ENCODE data around the gene COG8. TPM values are rescaled to one million over a fixed set of nuclear protein-coding genes. Genes with fewer than 3 reads are reported as not detected.

COG8 gene
- polyA plus RNA-seq, 3 donors: 26.9 to 34.7 (median 27.8) TPM

- no peak for DNase-seq (ENCODE audit: low read depth in 3 of 3, low spot score in 2 of 3)
Observed at GRCh38 chr16:69346683-69347082, 7.3 kb upstream of the COG8 start.

- DNase-seq (ENCODE audit: low read depth in 3 of 3, low spot score in 2 of 3): no peak
Observed at GRCh38 chr16:69345923-69346322, 6.6 kb upstream of the COG8 start.

GRCh38 chr16:69344171-69344570 is 4.8 kb upstream of the COG8 start:
- no peak for DNase-seq (ENCODE audit: low read depth in 3 of 3, low spot score in 2 of 3)

GRCh38 chr16:69340095-69340644 is 806 bp upstream of the COG8 start:
- no peak for DNase-seq (ENCODE audit: low read depth in 3 of 3, low spot score in 2 of 3)

DNA sequence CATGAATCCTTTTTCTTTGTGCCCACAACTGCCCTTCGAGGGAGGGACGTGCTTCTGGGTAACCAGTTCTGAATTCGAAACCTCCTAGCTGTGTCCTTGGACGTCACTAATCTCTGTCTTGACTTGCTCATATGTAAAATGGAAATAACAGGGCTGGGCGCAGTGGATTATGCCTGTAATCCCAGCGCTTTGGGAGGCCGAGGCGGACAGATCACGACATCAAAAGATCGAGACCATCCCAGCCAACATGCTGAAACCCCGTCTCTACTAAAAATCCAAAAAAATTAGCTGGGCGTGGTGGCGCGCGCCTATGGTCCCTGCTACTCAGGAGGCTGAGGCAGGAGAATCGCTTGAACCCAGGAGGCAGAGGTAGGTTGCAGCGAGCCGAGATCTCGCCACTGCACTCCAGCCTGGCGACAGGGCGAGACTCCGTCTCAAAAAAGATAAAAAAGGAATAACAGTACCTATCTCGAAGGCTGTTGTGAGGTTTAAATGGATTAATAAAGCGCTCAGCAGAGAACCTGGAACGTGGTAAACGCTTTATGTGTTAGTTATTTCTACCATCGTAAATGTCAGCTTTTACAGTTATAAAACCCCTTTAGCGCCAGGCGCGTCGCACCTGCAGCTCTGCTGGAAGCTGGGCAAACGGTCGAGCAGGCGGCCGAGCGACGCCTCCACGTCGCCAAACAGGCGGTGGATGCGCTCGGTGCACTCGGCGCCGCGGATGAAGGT is 641 bp downstream of the COG8 start:
- DNase-seq (ENCODE audit: low read depth in 3 of 3, low spot score in 2 of 3): no peak

GRCh38 chr16:69334696-69335095 is 4.7 kb downstream of the COG8 start:
- no peak for DNase-seq (ENCODE audit: low read depth in 3 of 3, low spot score in 2 of 3)

DNA sequence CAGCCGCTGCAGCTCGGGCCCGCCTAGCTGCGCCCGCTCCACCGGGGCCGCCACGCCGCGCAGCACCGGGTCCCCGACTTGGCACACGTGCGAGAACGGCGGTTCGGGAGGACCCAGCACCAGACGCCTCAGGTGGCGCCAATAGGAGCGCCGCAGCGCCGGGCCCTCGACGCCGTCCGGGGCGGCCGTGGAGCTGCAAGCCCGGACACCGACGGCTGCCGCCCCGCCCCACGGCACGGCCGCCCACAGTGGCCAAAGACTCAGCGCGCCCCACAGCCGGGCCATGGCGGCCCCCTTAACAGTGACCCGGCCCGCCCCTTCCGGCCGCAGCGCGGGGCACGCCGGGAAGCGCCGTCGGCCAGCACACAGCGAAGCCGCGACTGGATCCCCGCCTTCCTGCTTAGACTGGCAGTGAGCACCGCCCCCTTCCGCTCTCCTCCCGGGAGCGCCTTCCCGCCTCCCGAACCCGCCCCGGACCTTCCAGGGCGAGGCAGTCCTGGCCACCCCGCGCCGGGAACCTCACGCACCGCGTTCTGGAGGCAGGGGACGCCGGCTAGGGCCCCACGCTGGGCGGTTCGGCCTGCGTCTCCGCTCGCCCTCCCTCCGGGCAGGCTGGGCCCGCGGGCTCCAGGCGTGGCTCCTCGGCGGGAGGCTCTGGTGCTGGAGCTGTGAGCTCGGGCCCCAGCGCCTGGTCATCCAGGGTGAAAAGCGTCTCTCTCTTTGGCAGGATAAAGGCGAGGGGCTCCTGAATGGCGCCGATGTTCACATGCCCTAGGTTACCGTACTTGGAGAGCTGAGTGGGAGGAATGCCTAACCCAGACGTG is 8.9 kb downstream of the COG8 start, which contains the start of gene PDF:
TSS of gene PDF (minus strand) at position 303 of the 824 bp plus-strand sequence. CDS start at position 285, 18 bp downstream.
- DNase-seq (ENCODE audit: low read depth in 3 of 3, low spot score in 2 of 3): peak; percentile 72 to 85 (median 78)

DNA sequence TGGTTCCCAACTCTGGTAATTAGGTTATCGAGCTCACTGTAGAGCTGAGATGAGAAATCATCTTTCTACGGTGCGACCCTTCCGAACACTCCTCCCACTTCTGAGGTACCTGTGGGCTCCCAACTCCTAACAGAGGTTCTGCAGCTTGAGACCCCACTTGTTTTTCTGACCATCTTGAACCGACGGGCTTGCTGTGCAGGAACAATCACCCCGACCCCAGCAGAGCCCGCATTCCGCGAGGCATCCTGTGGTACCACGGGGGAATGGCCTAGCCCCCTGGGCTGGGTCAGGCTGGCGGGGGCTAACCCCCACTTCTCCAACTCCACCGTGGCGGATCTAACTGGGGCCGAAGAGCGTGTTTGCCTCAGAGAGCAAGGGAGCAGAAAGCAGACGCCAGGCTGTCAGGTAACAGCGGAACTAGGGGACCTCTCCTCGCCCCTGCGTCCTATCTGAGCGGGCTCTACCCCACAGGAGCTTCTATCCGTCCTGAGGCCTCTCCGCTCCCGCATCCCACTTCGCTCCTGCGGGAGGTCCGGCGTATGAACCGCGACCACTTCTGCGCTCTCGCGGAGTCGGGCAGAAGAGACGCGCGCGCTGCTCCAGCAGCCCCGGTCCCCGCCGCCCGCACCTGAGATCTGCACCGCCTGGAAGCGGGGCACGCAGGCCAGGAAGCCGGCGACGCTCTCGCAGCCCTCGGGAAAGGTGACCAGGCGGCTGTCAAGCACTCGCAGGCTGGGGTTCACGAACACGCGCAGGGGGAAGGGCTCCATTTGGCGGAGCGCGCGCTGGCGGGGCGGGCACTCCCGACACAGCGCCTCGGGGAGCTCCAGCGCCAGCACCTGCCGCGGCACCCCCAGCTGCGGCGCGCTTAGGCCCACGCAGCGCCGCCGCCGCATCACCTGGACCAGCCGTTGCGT is 9.7 kb downstream of the COG8 start:
- no peak for DNase-seq (ENCODE audit: low read depth in 3 of 3, low spot score in 2 of 3)

GRCh38 chr16:69328854-69329316 is 10.5 kb downstream of the COG8 start:
- no peak for DNase-seq (ENCODE audit: low read depth in 3 of 3, low spot score in 2 of 3)

DNA sequence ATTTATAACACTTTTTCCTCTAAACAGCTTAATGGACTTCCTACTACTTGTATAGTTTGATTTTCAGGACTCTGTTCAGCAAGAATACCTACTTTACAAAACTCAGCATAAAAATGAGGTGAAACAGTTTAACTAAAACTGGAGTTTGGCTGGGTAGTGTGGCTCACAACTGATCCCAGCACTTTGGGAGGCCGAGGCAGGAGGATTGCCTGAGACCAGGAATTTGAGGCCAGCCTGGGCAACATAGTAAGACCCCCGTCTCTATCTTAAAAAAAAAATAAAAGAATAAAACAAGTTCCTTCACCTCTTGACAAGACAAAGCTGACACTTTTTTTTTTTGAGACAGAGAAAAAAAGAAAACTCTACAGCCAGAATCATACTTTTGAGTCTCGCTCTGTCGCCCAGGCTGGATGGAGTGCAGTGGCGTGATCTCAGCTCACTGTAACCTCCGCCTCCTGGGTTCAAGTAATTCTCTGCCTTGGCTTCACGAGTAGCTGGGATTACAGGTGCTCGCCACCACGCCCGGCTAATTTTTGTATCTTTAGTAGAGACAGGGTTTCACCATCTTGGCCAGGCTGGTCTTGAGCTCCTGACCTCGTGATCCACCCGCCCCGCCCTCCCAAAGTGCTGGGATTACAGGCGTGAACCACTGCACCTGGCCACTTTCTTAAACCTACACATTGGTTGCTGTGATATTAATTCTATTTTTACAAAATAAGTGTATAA is 11.6 kb downstream of the COG8 start:
- no peak for DNase-seq (ENCODE audit: low read depth in 3 of 3, low spot score in 2 of 3)

- DNase-seq (ENCODE audit: low read depth in 3 of 3, low spot score in 2 of 3): no peak
Observed at GRCh38 chr16:69326172-69326873, 13.0 kb downstream of the COG8 start.

GRCh38 chr16:69325784-69326171 is 13.6 kb downstream of the COG8 start:
- DNase-seq (ENCODE audit: low read depth in 3 of 3, low spot score in 2 of 3): no peak

DNA sequence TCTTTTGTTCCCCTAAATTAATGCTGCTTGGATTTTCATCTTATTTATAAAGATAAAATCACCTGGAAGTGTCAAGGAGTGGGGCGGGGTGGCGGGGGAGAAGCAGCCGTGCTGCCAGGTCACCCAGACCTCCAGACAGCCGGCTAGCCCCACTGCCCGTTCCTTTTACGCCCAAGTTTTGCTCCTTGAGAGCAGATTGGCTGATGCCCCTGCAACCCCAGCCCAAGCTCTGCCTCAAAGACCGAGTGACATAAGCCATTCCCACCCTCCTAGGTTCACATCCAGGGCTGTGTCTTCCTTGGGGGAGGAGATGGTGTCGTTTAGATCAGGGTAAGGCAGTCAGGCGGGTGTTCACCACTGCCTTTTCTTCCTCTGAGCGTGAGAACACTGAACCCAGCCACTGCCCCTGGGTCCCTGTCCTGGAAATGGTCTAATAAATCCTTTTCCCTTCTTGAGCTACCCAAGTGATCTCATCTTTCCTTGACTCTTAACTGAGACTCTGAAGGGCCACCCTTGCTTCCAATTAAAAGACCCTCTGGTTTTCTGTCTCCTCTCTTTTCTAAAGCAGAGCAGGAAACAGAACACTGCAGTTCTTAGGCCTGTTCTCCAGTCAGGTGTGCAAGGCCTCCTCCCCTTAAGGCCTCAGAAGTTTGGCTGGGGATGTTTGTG is 14.6 kb downstream of the COG8 start:
- DNase-seq (ENCODE audit: low read depth in 3 of 3, low spot score in 2 of 3): no peak

DNA sequence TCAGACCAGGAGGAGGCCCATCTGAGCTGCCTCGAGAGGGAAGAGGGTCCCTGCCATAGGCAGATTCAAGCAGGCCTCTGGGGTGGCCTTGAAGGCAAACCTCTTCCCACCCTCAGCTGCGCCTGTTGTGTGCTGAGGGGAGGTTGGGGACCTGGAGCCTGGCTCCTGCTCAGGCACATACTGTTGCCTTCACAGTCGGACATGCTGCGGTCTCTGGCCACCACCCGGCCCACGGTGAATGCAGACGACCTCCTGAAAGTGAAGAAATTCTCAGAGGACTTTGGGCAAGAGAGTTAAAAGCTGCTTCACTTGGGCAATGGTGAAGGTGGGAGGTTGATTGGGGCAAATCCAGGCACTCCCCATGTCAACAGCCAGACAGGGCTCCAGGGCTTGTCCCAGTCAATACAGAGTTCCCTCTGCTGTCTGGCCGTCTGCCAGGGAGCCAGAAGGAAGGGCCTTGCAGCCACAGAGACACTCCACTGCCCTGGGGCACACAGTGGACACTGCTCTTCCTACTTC is 15.3 kb downstream of the COG8 start:
- no peak for DNase-seq (ENCODE audit: low read depth in 3 of 3, low spot score in 2 of 3)

DNA sequence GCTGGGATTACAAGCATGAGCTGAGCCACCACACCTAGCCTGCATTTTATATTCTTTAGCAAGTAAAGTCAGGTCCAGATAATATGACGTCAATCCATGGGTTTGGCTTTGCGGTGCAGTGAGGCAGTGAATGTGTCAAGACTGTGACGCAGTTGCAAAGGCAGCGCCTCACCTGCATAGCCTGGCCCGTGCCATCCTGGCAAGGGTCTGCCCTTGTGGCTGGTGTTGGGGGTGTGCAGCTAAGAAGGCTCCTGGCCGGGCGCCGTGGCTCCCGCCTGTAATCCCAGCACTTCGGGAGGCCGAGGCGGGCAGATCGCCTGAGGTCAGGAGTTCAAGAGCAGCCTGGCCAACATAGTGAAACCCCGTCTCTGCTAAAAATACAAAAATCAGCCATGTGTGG is 15.9 kb downstream of the COG8 start:
- DNase-seq (ENCODE audit: low read depth in 3 of 3, low spot score in 2 of 3): no peak

GRCh38 chr16:69322343-69322742 is 17.0 kb downstream of the COG8 start:
- DNase-seq (ENCODE audit: low read depth in 3 of 3, low spot score in 2 of 3): no peak

DNA sequence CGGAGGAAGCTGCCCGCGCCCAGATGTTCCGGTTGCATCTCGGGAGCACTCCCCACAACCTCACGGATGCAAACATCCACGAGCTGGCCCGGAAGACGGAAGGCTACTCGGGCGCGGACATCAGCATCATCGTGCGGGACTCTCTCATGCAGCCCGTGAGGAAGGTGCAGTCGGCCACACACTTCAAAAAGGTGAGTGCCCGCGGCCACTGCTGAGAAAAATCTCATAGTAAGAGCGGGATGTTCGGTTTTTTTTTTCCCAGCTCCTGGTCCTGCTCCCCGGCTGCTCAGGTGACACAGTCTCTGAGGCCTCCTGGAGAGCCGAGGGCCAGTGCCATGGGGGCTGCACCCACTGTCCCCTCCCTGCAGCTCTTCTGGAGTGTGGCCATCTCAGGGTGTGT is 18.3 kb downstream of the COG8 start:
- no peak for DNase-seq (ENCODE audit: low read depth in 3 of 3, low spot score in 2 of 3)

- no peak for DNase-seq (ENCODE audit: low read depth in 3 of 3, low spot score in 2 of 3)
Observed at GRCh38 chr16:69320740-69321073, 18.7 kb downstream of the COG8 start.

Measured in right renal cortex interstitium (tissue), 3 donors.